Activated T-cell treated with anti-CD3 and anti-CD28 coated beads, Interleukin-2, amount 50 U/mL, for 24 hours (primary cell): Measurements from ENCODE around the gene EMP1.
A peak's percentile ranks its signal among the peaks of the same experiment; 100 is the strongest.

Source experiments
- DNase-seq: peaks from one replicate; pipeline ENCODE4 v3.0.0-alpha.2; 2020
- H3K27ac Mint-ChIP-seq: 2 replicates; pipeline ENCODE4 v1.8.0; 2020; ENCODE audit warnings: mild to moderate bottlenecking, mixed read lengths
- H3K27me3 Mint-ChIP-seq: 2 replicates; pipeline ENCODE4 v1.8.0; 2020; ENCODE audit warnings: mixed read lengths
- H3K36me3 Mint-ChIP-seq: 2 replicates; pipeline ENCODE4 v1.8.0; 2020; ENCODE audit warnings: low read depth, mixed read lengths
- H3K4me1 Mint-ChIP-seq: 2 replicates; pipeline ENCODE4 v1.8.0; 2020; ENCODE audit warnings: low read depth, mixed read lengths
- H3K4me3 Mint-ChIP-seq: 2 replicates; pipeline ENCODE4 v1.8.0; 2020; ENCODE audit warnings: mild to moderate bottlenecking, moderate library complexity, mixed read lengths
- H3K9me3 Mint-ChIP-seq: 2 replicates; pipeline ENCODE4 v1.8.0; 2020; ENCODE audit warnings: mixed read lengths

EMP1 gene

DNA sequence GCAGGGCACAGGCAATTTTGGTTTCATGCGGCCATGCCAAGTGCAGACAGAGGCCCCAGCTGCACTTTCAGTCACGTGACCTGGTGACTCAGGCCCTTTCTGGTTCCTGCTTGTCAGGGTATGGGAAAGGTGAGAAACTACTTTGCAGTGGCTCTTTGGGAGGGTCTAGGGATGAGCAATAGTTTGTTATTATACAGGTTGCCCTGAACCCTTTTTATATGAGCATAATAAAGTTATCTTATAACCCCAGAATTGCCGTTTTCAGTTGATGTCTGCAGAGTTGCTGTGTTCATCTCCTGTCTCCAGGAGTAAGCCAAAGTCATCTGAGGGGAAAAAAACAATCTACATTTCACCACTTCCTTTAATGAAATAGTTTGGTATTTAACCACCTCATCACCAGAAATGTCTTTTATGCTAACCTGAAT is 30.9 kb upstream of the EMP1 start:
- peak; percentile 80 for DNase-seq
- peaks cover 25% of the 10 kb centered on the region for H3K4me1 Mint-ChIP-seq
- no peaks in the 10 kb centered on the region for H3K9me3 Mint-ChIP-seq
- H3K4me3 Mint-ChIP-seq, result no peak overlapping the region
- no peaks in the 10 kb centered on the region for H3K36me3 Mint-ChIP-seq
- peaks cover 2% of the 10 kb centered on the region for H3K27me3 Mint-ChIP-seq
- peak overlapping the region; percentile 68 for H3K27ac Mint-ChIP-seq

DNA sequence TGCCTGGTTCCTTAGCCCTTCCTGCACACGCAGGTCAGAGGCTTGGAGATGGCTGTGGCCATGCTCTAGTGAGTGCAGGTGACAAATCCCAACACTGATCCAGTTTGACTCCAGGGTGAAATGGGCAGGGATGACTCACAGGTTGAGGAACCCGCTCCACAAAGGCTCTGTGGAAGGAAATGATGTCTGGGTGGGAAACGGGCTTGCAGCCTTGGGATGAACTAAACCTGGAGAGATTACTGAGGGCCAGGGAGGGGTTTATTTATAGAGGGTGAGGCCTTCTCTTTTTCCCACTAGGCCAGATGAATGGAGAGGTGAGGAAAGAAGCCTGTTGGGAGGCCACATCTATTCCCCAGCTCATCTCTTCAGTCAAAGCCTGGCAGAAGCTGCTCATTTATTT is 29.3 kb upstream of the EMP1 start:
- no peaks in the 10 kb centered on the region for H3K9me3 Mint-ChIP-seq
- DNase-seq, result no peak
- no peaks in the 10 kb centered on the region for H3K36me3 Mint-ChIP-seq
- H3K4me1 Mint-ChIP-seq, result peaks cover 25% of the 10 kb centered on the region
- peaks cover 2% of the 10 kb centered on the region for H3K27me3 Mint-ChIP-seq
- H3K27ac Mint-ChIP-seq, result no peak overlapping the region
- no peak overlapping the region for H3K4me3 Mint-ChIP-seq

DNA sequence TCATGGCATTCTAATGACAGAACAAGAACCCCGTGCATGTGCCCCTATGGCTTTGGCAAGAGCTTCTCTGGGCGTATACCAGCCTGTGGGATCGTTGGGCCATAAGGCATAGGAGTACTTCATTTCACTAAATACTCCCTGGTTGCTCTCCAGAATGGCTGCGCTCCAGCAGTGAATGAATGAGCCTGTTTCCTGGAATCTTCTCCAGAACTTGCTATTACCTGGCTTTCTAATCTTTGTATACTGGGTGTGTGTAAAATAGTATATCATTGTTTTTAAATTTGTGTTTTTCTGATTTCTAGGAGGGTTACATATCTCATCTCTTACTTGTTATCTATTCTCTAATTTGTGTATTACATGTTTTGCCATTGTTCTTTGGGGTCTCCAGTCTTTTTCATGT is 28.6 kb upstream of the EMP1 start:
- no peak for DNase-seq
- Mint-ChIP-seq H3K27ac (no peak overlapping the region), H3K4me3 (no peak overlapping the region), H3K9me3 (no peaks in the 10 kb centered on the region), H3K4me1 (peaks cover 31% of the 10 kb centered on the region), H3K27me3 (peaks cover 2% of the 10 kb centered on the region), H3K36me3 (no peaks in the 10 kb centered on the region)

DNA sequence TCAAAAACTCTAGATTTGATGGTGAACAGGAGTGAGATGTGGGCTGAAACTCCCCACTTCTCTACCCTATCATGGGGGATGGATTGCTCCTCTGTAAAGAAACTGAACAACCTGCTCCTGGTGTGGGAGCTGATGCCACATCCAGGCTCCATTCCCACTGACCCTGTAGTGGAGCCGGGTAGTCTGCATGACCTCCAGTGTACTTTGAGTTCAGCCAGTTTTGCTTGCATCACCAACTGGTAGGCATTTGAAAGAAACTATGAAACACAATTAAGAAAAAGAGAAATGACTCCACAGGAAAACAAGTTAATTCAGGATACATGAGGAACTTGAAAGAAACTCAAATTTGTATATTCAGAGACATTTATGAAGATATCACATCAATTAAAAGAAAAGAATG is 27.3 kb upstream of the EMP1 start:
- Mint-ChIP-seq H3K27me3 (peaks cover 2% of the 10 kb centered on the region), H3K27ac (no peak overlapping the region), H3K9me3 (no peaks in the 10 kb centered on the region), H3K4me3 (no peak overlapping the region), H3K4me1 (peaks cover 44% of the 10 kb centered on the region), H3K36me3 (no peaks in the 10 kb centered on the region)
- no peak for DNase-seq

DNA sequence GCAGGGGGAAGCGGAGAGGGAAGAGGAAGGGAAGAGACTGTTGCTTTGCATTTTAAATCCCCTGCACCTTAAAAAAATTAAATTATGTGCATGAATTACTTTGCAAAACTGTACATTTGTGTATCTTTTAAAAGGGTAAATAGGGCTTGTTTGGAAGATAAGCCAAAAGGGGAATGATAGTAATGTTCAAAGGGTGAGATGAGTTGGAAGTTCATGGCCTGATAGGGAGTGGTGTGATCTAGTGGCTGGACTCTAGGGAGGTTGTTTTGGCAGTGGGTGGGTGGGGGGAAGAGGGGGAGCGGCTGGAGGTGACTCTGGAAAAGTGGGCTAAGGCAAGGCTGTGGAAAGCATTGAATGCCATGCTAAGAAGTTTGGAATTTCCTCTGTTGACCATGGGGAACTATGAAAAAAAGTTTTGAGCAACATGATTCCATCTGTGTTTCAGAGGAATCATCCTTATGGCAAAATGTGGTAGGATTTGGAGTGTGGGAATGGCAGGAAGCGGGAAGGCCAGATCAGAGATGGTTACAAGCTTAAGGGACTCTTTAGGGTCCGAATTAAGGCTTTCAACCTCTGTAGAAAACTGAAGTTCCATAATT is 25.5 kb upstream of the EMP1 start:
- no peak for DNase-seq
- Mint-ChIP-seq H3K4me1 (peaks cover 28% of the 10 kb centered on the region), H3K27me3 (peaks cover 2% of the 10 kb centered on the region), H3K36me3 (no peaks in the 10 kb centered on the region), H3K27ac (no peak overlapping the region), H3K4me3 (no peak overlapping the region), H3K9me3 (no peaks in the 10 kb centered on the region)

DNA sequence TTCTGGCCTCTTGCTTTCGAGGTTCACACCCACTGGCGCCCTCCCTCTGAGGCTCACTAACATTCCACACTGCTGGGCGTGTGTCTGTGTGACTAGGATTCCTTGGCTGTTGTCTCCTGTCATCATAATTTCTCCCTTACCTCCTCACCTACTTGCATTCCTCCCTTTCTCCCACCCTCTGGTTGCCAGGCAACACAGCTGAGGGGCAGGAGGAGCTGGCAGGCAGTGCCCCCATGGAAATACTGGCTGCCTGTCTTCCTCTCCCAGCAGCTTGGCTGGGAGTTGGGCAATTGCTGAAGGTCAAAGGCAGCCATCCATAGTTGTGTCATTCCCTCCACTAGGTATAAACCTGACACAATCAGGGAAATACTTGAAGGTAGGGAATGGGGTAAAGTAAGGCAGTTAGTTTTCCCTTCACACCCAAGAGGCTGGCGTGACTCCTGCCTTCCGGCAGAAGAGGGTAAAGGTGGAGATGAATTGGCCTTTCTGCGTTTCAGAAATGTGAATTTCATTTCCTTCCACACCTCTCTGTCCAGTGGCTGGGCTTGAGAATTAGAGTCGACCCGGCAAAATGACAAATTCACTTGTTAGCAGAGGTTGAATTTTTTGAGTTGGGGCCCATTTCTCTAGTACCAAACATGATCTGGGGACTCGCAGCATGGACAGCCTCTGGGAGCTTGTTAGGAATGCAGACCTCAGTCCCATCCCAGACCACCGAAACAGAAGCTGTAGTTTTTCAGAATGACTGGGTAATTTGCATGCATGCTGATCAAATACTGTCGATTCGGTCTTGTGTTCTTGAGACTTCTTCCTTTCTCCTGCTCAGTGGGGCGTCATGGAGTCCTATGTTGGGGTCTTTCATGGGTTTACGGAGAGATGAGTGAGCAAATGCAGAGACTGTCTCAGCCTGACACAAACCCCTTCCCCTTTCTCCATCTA is 24.3 kb upstream of the EMP1 start:
- H3K9me3 Mint-ChIP-seq, result no peaks in the 10 kb centered on the region
- H3K4me3 Mint-ChIP-seq, result no peak overlapping the region
- H3K4me1 Mint-ChIP-seq, result peaks cover 20% of the 10 kb centered on the region
- no peaks in the 10 kb centered on the region for H3K36me3 Mint-ChIP-seq
- no peak for DNase-seq
- H3K27ac Mint-ChIP-seq, result no peak overlapping the region
- peaks cover 2% of the 10 kb centered on the region for H3K27me3 Mint-ChIP-seq

DNA sequence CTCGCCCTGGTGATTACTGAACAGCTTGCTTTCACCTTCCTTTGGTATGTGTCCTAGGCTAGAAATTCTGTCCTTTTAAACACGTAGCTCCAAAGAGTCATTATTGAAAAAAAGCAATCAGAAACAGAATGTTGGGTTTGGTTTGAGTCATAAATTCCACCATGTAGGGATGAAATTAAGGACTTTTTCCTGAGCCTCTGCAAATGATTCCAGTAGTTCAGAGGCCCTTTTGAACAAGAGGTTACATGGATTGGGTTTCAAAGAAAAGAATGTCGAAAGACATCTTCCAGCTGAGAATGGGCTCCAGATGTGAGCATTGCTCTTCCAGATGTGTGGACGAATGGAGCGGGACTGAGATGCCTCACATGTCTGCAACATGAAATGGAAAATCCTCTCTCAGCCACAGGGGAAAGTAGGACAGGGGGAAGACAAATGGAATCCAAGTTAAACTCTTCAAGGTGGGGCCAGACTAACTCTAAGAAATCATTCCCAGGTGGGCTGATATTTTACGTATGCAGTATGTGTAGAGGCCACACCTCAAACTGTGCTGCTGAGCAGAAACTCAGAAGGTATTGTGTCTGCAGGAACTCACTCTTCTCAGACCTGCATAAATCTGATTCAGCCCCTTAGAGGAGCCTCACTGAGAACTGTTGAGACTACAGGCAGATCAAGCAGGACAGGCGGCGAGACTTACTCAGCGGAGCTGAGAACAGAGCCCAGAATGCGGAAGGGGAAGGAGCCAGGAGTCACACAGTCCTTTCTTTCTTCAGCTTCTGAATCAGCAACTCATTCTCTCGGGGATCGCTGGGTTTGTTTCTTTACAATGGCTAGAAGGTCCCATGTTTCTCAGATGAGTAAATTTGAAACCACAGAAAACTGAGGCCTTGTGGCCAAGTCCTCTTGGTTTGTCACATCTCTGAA is 23.3 kb upstream of the EMP1 start:
- Mint-ChIP-seq H3K27me3 (peaks cover 9% of the 10 kb centered on the region), H3K4me1 (peaks cover 26% of the 10 kb centered on the region), H3K36me3 (no peaks in the 10 kb centered on the region), H3K9me3 (no peaks in the 10 kb centered on the region), H3K4me3 (no peak overlapping the region), H3K27ac (peak overlapping the region; percentile 27)
- no peak for DNase-seq

DNA sequence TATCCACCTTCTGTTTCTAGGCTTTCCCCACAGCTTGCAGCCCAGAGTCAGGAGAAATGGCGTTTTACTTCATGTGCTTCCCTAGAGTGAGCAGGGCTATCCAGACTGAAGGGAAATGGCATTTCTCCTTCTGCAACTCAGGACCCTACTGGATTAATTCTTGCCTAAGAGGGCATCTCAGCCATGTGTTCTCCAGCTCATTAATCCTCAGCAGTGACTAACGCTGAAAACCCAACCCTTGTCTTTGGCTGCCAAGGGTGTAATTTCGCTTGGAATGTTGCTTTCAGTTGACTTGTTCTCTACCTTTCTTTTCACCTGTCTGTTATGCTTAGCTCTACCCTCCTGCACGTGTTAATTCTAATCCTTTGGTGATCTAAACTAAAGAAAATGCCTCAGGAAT is 21.0 kb upstream of the EMP1 start:
- Mint-ChIP-seq H3K36me3 (no peaks in the 10 kb centered on the region), H3K4me1 (peaks cover 43% of the 10 kb centered on the region), H3K27ac (no peak overlapping the region), H3K4me3 (no peak overlapping the region), H3K9me3 (no peaks in the 10 kb centered on the region), H3K27me3 (peaks cover 7% of the 10 kb centered on the region)
- DNase-seq, result no peak

DNA sequence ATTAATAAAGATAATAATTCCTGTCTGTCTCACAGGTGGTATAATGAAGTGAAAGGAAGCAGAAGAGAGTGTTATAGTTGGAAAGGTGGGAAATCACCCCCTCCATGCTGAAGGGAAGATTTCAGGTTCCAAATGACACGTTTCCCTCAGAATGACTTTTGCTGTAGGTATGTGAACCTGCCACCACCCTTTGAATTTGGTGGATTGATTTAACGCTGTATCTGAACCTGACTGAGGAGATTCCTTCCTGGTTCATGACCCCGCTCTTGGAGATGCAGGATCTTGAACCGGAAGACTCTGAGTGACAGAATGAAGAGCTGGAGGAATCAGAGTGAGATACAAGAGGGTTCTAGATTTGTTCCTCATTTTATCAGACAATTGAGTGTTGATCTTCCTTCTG is 20.3 kb upstream of the EMP1 start:
- DNase-seq, result no peak
- Mint-ChIP-seq H3K4me3 (no peak overlapping the region), H3K27ac (no peak overlapping the region), H3K4me1 (peaks cover 43% of the 10 kb centered on the region), H3K9me3 (no peaks in the 10 kb centered on the region), H3K36me3 (no peaks in the 10 kb centered on the region), H3K27me3 (peaks cover 7% of the 10 kb centered on the region)

DNA sequence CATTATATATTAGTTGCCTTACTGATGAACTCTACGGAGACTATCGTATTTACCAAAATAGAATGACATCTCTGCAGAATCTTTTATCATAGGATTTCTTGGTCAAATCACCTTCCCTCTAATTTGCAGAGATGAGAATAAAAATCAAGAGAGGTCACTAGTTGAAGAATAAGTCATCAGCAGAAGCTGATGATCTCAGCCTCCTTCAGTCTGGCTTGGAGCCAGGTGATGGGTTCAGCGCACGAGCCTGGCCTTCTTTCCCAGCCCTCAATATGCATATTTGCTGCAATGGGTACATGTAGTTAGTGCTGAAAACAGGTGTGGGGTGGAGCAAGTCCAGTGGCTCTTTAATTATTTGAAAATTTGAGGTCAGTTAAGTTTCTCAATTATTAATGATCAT is 19.2 kb upstream of the EMP1 start:
- peaks cover 43% of the 10 kb centered on the region for H3K4me1 Mint-ChIP-seq
- H3K27ac Mint-ChIP-seq, result no peak overlapping the region
- no peaks in the 10 kb centered on the region for H3K9me3 Mint-ChIP-seq
- H3K27me3 Mint-ChIP-seq, result peaks cover 7% of the 10 kb centered on the region
- no peak overlapping the region for H3K4me3 Mint-ChIP-seq
- no peaks in the 10 kb centered on the region for H3K36me3 Mint-ChIP-seq
- DNase-seq, result no peak

DNA sequence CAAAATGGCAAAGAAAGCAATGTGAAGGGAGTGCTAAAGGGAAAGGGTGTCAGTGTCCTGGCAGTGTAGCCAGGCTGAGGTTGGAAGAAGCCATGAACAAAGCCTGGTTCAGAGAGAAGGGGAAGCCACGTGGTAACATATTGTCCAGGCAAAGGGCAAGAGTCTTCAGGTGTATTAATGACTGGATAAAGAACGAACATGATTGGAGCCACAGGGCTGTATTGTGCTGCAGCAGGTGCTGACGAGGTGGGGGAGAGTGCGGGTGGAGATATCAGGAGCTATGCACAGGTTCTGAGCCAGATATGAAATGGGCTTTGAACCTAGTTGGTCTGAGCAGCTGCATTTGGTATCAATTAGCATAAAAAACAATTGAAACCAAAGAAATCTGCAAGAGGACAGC is 18.6 kb upstream of the EMP1 start:
- Mint-ChIP-seq H3K36me3 (no peaks in the 10 kb centered on the region), H3K9me3 (no peaks in the 10 kb centered on the region), H3K4me1 (peaks cover 38% of the 10 kb centered on the region), H3K27me3 (peaks cover 10% of the 10 kb centered on the region), H3K4me3 (no peak overlapping the region), H3K27ac (no peak overlapping the region)
- no peak for DNase-seq

DNA sequence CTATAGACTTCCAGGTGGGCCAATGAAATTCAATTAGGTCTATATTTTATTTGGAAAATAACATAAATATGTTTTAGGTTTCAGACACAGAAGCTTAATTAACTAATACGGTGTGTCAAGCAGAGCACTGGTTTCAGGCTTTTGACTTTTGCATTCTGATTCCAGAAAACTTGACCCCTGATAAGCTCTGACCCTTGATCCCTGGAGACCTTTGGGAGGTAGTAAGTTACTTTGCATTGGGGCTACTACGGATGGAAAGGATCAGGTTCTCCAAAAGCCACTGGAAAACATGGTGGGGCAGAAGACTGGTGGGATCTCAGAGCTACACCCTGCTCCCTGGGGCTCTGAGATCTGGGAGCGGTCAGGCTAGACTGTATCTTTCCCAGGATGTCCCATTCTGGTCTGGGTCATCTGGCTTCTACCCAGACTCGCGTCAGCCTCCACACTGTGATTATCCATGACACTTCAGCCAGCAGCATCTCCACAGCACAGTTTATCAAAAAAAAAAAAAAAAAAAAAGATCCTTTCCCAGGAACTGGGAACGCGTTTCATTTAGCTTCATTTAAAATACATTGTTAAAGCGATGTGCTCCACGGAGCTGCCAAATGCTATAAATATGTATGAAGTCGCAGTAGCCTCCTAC is 17.8 kb upstream of the EMP1 start:
- Mint-ChIP-seq H3K4me3 (peak overlapping the region; percentile 52), H3K4me1 (peaks cover 34% of the 10 kb centered on the region), H3K27me3 (peaks cover 10% of the 10 kb centered on the region), H3K27ac (no peak overlapping the region), H3K36me3 (no peaks in the 10 kb centered on the region), H3K9me3 (no peaks in the 10 kb centered on the region)
- no peak for DNase-seq

DNA sequence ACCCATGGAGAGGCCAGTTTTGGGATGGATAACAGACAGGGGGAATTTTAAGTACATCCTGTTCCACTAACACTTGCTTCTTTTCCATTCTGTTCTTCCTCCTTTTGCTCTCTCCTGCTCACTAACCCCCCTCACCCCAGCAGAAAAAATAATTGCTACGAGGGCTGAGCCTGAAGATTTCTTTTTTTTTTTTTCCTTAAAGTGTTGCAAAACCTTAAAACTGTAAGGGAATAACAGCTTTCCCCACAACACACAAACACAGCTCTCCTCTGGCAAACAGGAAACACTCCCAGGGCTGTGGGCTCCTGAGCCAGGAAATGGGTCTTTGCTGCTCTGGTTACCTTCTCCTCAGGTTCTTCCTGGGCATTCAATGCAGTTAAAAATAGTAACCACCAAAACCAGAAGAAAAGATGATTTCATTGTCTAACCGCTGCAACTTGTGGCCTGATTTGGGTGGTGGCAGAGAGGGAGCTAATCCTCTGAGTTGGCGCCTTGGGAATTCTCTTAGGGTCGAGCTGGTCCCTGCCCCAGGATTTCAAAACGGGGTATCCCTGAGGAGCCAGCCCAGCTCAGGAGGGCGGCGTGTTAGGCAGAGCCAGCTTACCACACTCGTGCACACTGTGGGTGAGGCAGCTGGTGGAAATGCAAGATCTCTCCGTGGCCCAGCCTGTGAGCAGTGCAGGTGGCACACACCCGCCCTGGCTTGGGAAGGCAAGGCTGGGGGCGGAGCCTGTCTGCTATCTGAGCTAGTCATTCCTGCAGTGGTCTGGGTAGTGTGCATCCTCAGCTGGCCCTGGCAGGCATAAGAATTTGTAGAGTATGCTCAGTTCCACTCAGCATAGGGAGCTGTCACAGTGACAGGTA is 17.1 kb upstream of the EMP1 start:
- DNase-seq, result peak; percentile 68
- no peaks in the 10 kb centered on the region for H3K36me3 Mint-ChIP-seq
- peaks cover 30% of the 10 kb centered on the region for H3K4me1 Mint-ChIP-seq
- H3K27ac Mint-ChIP-seq, result peak overlapping the region; percentile 60
- H3K27me3 Mint-ChIP-seq, result peaks cover 10% of the 10 kb centered on the region
- no peaks in the 10 kb centered on the region for H3K9me3 Mint-ChIP-seq
- H3K4me3 Mint-ChIP-seq, result peak overlapping the region; percentile 52
